Pons (tissue), 1 donor: ENCODE results near the gene IKZF3.
"Not testable (repeated sequence)": the region's sequence is repeated elsewhere in the genome, so short reads cannot be mapped to it uniquely, and the experiment has no call there.

Experiments
- DNase-seq: peaks from one replicate; pipeline ENCODE4 v3.0.0-alpha.2; 2016; ENCODE audit warnings: low spot score

Gene IKZF3

DNA sequence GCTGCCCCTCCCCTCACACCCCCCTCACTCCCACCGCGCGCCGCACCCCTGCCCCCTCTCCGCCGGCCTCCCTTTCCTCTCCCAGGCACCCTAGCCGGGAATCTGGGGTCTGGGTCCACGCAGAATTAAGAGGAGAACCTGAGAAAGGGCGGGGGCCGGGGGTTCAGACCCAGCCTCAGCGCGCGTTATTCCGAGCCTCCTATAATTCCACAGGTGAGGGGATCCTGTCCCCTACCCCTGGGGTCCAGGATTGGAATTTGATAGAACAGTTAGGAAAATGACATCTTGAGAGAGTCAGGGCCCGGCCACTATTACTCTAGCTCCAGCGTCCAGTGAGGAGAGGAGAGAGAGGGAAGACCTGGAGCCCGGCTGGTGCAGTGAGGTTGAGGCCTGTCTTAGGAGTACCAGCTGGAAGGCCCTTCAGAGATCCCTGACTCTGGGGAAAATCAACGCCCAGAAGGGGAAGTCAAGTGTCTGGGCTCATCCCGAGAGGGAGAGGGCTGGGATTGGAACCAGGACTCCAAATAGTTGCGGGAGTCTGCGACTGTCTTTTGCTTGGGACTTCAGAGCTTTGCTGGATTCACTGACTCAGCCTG, 109.1 kb downstream of the IKZF3 start:
- DNase-seq: peak; percentile 14

DNA sequence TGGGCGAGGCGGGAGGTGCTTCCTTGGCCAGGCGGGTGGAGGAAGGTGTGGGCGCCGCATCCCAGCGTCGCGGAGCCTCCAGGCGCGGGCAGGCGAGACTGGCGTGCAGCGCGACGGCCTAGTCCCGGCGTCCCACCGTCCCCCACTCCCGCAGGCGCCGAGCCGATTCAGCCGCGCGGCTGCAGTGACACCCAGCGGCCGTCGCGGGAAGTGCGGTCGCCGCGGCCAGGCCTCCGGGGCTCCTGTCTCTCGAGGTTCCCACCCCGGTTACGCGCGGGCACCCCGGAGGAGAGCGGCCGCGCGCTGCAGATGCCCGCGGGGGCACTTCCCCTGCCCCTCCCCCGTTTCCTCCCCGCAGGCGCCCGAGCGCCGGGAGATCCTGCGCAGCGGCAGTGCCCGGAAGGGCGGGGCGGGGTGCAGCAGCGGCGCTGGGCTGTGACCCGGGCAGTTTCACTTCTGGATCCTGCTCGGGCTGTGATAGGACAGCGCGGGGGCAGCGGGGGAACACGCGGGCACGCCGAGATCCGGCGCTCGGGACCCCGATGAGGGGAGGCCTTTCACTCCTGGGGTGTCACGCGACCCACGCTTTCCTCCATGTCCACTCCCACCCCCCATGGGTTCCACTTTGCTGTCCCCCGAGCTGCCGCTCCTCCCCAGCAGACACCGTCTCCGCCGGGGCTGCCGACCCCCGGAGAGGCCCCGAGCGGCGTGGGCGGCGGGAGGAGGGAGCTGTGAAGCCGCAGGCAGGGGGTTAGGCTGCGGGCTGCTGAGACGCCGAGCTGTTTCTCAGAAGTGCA, 109.8 kb downstream of the IKZF3 start:
- peak; percentile 76 for DNase-seq

DNA sequence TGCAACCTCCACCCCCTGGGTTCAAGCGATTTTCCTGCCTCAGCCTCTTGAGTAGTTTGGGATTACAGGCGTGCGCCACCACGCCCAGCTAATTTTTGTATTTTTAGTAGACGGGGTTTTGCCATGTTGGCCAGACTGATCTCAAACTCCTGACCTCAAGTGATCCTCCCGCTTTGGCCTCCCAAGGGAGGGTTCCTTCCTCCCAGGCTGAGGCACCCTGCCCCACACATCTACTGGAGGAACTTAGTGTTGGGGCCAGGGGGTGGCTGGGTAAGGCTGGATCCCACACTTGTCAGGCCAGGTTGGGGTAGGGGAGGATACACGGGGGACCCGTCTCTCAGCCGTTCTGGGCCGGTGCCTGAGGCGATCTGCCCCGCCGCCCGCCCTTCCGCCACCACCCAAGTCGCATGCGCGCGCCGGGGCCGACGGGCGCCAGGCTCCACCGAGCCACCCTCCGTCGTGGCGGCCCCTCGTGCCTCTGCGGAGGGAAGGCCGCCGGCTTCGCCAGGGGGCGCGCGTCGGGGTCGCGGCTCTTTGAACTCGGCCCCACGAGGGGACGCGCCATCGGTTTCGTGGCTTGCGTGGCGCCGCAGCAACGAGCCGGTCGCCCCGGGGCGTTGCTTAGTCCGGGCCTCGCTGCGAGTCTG, 110.5 kb downstream of the IKZF3 start:
- DNase-seq: peak; percentile 15

DNA sequence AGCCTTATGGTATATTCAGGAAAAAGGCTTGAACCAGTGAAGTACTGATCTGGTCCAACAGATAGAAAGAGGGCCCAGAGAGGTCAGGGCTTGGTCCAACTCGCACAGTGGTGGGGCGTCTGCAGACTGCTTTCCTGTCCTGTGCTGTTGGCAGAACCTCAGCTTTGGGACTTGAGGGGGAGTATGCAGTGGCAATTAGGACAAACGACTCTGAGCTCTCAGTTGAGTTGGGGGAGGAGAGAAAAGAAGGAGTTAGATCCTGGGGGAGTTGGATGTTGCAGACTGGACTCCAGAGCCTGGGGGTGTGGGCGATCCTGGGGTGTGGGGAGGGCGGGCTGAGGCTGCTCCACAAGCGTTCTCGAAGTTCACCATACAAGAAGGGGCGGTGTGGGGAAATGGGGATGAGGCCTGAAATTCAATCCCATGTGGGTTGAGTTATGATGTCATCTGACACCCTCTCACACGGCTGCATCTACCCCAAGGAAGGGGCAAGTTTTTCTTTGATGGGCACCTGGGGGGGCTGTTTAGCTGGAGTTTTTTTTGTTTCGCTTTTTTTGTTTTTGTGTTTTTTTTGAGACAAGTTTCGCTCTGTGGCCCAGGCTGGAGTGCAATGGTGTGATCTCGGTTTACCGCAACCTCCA, 111.8 kb downstream of the IKZF3 start:
- no peak for DNase-seq

DNA sequence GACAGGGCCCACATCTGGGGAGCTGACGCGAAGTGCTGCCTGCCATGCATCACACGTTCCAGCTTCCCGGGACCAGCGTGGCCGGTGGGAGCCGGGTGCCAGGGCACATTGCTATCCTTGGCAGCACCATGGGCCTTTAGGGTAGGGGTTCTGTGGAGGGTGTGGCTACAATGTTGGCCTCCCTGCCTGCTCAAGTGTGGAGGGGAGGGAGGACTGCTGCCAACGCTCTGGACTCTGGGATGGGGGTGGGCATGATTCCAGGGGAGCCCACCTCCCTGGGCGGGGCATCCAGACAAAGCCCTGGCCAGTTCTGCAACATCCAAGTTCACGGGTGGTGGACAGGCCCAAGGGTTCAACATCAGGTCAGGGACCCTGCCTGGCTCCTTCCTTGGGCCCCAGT, 112.5 kb downstream of the IKZF3 start:
- no peak for DNase-seq

DNA sequence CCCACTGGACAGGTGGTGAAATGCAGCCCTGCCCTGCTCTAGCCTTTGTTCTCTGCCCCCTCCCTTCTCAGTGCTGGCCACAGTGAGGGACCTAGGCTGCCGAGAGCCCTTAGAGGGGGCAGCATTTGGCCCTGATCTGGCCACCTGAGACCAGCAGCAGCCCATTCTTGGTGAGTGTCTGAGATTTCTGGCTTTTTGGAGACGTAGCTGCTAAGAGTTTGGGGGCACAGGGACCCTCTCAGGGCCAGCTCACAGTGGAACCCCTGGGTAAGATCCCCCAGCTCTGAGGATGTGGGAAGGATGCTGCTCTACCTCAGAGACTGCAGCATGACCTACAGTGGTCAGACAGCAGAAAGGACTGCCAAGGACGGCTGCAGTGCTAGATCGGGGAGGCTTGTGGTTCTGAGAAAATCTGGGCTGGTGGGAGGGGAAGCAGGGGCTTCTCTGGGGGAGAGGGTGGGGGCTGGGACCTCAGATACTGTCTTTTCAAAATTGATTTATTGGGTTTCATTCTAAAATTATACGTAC, 113.0 kb downstream of the IKZF3 start:
- DNase-seq: no peak

DNA sequence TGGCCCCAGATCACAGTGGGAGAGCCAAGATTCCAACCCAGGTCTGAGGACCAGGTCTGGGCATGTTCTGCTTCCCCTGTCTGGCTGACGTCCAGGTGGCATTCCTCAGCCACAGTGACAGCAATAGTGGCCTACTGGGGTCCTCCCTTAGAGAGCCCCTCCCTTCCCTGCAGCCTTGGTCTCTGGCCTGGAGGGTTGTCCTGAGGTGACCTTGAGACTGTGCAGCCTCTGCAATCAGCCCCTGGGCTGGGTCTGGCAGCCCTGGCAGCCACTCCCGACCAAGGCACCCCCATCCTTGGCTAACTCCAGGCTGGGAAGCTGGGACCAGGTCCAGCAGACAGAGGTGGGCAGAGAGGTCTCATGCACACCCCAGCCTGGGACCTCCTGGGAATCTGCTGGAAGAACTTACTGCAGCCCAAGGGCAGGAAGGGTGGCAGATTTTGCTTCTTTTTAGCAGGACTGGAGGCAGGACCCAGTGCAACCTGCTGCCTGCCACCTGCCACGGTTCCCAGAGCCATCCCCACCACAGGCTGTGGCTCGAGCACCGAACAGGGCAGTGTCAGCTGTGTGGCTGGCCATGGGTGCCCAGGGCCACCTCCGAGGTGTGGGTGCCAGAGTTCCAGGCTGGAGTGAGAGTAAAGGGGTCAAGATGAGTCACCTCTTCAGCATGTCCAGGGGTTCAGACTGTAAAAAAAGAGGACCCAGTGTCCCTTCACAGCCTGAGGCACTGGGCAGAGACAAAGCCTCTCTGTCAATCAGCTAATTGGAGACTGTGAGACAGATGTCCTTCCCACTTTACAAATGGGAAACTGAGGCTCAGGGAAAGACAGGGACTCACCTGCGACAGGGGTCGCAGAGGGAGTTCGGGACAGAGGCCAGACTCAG, 113.7 kb downstream of the IKZF3 start:
- DNase-seq: no peak

DNA sequence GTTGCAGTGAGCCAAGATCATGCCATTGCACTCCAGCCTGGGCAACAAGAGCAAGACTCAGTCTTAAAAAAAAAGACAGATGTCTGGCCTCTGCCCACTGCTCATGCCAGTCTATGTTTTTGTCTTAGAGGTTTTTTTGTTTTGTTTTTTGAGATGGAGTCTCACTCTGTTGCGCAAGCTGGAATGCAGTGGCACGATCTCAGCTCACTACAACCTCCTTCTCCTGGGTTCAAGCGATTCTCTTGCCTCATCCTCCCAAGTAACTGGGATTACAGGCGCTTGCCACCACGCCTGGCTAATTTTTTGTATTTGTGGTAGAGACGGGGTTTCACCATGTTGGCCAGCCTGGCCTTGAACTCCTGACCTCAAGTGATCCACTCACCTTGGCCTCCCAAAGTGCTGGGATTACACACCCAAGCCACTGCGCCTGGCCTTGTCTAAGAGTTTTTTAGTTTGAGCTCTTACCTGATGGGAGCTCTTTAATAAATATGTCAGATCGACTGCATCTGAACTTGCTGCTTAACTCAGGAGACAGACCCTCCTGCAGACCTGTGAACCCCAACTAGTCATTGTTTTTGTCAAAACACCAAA, 115.6 kb downstream of the IKZF3 start:
- DNase-seq: not testable (repeated sequence)

DNA sequence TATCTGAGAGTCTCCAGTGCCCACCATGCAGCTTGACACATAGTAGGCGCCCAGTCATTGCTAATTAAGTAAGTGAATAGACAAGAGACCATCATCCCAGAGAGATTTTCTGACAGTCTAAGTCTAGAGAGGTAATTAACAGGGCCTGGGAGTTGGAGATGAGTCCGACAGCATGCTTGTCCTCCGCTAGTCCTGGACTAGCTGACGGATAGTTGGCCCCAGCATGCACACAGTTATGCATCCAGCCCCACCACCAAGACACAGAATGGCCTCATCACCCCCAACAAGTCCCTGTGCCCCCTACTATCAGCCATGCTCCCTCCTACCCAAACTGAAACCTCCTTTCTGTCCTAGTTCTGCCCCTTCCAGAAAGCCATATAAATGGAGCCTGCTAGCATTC, 116.4 kb downstream of the IKZF3 start:
- DNase-seq: no peak

DNA sequence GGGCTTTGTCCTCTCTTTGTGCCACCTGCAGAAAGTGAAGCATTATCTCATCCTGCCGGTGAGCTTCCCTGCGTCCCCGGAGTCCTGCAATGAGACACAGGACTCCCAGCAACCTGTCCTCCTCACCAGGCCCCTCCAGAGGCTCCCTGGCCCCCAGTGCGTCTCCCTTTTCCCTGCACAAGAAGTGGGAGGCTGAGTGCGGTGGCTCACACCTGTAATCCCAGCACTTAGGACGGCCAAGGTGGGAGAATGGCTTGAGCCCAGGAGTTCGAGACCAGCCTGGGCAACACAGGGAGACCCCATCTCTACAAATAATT, 118.0 kb downstream of the IKZF3 start:
- no peak for DNase-seq

DNA sequence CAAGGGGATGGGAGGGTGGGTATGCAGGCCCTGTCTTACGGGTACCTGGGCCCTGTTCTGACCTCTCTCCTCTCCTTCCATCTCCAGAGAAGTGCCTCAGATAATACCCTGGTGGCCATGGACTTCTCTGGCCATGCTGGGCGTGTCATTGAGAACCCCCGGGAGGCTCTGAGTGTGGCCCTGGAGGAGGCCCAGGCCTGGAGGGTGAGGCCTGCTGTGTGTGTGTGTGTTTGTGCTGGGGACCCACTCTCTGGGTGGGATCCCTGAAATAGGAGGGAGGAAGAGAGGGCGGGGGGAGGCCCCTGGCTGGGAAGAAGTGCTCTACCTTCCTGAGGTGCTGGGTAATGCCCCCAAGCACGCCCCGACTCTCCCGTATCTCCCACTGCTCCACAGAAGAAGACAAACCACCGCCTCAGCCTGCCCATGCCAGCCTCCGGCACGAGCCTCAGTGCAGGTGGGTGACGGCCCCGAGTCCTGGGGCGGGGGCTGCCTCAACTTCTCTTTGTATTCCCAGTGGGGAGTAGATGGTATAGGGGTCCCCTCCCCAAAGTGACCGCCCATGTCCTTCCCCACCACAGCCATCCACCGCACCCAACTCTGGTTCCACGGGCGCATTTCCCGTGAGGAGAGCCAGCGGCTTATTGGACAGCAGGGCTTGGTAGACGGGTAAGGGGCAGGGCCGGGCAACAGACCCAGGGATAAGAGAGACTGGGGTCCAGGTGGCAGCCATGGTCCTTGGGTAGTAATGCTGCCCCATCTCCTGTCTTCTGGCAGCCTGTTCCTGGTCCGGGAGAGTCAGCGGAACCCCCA, 118.6 kb downstream of the IKZF3 start:
- no peak for DNase-seq

DNA sequence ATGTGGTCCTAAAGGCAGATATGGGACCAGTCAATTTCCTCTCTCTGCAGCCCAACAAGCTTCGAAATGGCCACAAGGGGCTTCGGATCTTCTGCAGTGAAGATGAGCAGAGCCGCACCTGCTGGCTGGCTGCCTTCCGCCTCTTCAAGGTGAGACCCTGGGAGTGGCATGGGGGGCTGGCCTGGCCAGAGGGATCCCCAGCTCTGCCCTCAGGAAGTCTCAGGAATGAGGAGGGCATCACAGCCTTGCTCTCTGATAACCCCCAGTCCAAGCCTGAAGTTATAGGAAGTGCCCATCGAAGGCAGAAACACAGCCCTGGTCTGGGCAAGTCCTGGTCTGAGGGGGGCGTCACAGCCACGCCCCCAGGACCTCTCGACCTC, 119.3 kb downstream of the IKZF3 start:
- DNase-seq: no peak

DNA sequence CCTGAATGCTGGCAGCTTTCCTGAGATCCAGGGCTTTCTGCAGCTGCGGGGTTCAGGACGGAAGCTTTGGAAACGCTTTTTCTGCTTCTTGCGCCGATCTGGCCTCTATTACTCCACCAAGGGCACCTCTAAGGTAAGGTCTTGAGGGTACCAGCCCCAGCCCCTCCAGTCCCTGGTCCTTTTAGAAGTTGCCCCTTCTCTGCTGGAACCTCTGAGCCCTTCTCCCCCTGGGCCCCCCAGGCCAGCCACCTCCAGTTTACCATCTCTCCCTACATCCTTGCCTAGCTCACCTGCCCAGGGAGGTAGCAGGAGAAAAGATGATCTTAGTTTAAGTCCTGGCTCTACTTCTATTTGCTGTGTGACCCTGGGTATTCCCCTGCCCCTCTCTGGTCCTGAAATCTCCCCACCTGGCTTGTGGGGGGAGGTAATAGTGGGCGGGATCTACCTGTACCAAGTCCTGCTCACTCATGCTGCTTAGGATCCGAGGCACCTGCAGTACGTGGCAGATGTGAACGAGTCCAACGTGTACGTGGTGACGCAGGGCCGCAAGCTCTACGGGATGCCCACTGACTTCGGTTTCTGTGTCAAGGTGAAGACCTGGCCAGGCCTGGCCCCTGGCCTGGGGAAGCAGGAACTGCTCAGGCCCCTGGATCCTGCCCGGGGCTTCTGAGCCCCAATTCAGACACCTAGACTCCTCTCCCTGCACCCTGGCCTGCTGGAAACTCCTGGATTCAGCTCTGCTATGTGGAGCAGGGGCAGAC, 119.9 kb downstream of the IKZF3 start:
- no peak for DNase-seq

DNA sequence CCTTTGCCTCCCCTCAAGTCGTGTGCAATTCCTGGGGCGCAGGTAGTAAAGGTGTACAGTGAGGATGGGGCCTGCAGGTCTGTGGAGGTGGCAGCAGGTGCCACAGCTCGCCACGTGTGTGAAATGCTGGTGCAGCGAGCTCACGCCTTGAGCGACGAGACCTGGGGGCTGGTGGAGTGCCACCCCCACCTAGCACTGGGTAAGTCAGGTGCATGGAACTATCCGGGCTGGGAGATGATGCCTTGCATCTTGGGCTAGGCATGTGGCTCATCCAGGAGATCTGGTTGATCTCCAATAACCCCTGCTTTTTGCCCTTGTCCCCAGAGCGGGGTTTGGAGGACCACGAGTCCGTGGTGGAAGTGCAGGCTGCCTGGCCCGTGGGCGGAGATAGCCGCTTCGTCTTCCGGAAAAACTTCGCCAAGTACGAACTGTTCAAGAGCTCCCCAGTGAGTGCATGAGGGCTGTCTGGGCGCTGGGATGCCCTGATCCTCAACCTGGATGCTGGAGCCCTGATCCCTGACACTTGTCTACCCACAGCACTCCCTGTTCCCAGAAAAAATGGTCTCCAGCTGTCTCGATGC, 121.2 kb downstream of the IKZF3 start:
- no peak for DNase-seq

DNA sequence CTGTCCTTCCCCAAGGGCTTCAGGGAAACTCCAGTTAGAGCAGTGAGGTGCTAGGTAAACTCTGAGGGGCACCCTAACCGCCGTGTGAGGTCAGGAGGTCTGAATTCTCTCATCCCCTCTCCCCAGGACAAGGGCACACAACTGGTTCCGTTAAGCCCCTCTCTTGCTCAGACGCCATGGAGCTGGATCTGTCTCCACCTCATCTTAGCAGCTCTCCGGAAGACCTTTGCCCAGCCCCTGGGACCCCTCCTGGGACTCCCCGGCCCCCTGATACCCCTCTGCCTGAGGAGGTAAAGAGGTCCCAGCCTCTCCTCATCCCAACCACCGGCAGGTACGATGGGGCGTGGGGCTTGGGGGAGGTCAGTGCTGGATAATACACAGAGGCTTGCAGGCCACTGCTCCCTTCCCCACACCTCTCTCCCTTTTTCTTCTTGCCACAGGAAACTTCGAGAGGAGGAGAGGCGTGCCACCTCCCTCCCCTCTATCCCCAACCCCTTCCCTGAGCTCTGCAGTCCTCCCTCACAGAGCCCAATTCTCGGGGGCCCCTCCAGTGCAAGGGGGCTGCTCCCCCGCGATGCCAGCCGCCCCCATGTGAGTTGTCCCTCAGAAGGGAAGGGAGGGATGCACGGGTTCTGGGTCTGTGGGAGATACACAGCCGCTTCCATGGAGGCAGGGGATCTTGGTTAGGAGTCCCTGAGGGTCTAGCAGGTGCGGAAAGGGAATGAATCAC, 121.8 kb downstream of the IKZF3 start:
- DNase-seq: no peak

DNA sequence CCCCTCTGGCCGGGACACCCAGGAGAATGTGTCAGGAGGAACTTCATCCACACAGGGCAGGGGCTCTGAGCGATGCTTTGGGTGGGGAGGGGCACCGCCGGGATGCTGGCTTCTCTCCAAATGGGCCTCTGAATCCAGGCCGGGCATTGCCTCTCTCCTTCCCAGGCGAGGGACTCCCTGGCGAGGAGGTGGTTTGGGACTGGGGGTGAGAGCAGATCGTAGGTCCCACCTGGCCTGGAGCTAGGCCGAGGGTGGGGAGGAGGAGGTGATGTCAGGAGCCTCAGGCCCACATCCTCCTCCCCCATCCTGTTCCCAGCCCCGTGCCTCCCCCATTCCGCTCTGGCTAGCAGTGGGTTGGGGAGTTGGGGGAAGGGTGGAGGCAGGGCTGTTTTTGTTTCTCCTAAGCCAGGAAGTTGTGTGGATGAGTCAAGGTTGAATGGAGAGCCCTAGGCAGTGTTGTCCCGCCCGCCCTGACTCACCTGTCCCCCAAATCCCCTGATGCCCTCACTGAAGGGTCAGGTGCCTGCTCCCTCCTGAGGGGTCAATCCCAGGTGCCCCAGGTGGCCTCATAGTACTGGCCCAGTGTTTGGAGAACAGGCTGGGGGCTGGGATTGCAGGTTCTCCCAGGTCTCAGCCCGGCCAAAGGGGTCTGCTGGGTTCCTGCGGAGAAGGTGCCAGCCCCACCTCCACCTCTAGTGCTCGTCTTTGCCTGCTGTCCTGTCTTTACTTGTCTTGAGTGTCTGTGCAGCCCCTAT, 123.6 kb downstream of the IKZF3 start:
- DNase-seq: no peak

DNA sequence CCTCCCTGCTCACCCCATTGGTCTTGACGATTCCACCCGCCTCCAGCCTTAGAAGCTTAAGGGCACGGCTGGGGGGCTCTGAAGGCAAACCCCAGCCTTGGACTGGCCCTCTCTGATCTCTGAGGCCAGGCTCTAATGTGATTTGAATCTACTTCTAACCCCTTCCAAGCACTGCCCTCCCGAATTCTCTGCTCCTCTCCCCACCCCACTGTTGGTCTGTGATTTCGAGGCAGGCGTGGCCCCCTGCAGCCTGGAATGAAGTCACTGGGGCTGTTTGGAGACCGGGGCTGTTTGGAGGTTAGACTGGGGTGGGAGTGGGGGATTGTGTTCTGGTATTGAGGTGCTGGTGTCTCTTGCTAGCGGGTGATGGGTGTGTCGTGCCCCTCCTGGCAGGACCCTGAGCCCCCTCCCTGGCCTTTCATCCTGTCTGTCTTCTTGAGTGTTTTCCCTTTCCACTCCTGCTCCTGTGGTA, 124.2 kb downstream of the IKZF3 start:
- DNase-seq: no peak
